Naive B cell (primary cell): Measurements from ENCODE around the gene AP2B1. TPM values are rescaled to one million over a fixed set of nuclear protein-coding genes. Genes with fewer than 3 reads are reported as not detected.

Experiments
- ATAC-seq, 2 donors: fragments of 150-1000 bp; cut with Tn5 transposase; 2 replicates each; pipeline ENCODE4 v1.10.0; 2021; ENCODE audit warnings: low read depth in 2 of 2, mild to moderate bottlenecking in 2 of 2, moderate library complexity in 2 of 2
- DNase-seq: peaks from one replicate; pipeline ENCODE4 v3.0.0; 2022
- H3K27ac Mint-ChIP-seq, 6 donors: one replicate each; pipeline ENCODE4 v1.8.0; 2020 to 2022; ENCODE audit warnings: mild to moderate bottlenecking in 6 of 6, mixed read lengths in 6 of 6, moderate library complexity in 5 of 6, inconsistent platforms in 2 of 6
- H3K27me3 Mint-ChIP-seq, 3 donors: one replicate each; pipeline ENCODE4 v1.8.0; 2021 to 2022; ENCODE audit warnings: mixed read lengths in 3 of 3, mild to moderate bottlenecking in 1 of 3
- H3K36me3 Mint-ChIP-seq, 2 donors: one replicate each; pipeline ENCODE4 v1.8.0; 2020 to 2022; ENCODE audit warnings: mixed read lengths in 2 of 2, inconsistent platforms in 1 of 2, mild to moderate bottlenecking in 1 of 2
- H3K4me1 Mint-ChIP-seq, 3 donors: one replicate each; pipeline ENCODE4 v1.8.0; 2020 to 2022; ENCODE audit warnings: mixed read lengths in 3 of 3, inconsistent platforms in 1 of 3, mild to moderate bottlenecking in 1 of 3, moderate library complexity in 1 of 3
- H3K4me3 Mint-ChIP-seq, 8 donors: one replicate each; pipeline ENCODE4 v1.8.0; 2020 to 2022; ENCODE audit warnings: mild to moderate bottlenecking in 8 of 8, mixed read lengths in 8 of 8, moderate library complexity in 8 of 8, inconsistent platforms in 2 of 8
- H3K9me3 Mint-ChIP-seq, 7 donors: one replicate each; pipeline ENCODE4 v1.8.0; 2020 to 2022; ENCODE audit warnings: mixed read lengths in 7 of 7, mild to moderate bottlenecking in 5 of 7, inconsistent platforms in 2 of 7, moderate library complexity in 1 of 7
- polyA plus RNA-seq, 6 donors: library from polyadenylated mRNA; unstranded; fragments of 300-500 nt; fragmentation: Illumina TruSeq; gene quantifications; one replicate each; pipeline ENCODE4 v1.2.3, GENCODE V29; 2021; ENCODE audit warnings: low read depth in 6 of 6

The AP2B1 gene
- polyA plus RNA-seq, 6 donors from 2014 or later = 34.1 to 52.1 (median 40.8) TPM

DNA sequence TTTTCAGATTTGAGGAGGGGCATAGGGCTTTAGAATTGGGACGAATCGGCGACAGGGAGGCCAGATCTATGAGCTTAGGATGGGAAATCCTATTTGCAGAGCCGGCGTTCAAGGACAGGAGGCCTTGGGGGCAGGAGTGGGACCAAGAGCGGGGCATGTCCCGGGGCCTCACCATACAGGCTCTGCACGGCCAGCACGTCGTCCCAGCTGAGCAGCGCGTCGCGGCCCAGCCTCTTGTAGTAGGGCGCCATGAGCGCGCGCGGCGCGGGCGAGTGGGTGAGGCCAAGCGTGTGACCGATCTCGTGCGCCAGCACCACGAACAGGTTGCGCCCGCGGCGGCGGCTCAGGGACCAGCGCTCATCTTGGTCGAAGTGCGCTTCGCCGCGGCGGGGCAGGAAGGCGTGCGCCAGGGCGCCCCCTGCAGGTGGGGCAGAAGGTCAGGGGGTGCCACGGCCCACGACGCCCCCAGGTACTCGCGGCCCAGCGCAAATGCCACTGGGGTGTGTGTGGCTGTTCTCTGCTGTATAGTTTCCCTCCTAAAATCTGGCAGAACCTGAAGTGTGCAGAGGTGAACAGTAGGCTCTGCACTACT is 182.9 kb downstream of the AP2B1 start:
- Mint-ChIP-seq H3K4me3 (peak overlapping the region in 1 of 8 donors; percentile 15), H3K36me3 (no peaks in the 10 kb centered on the region), H3K27me3 (peaks cover 12 to 35% (median 29%) of the 10 kb centered on the region in 3 donors), H3K4me1 (peaks cover 2 to 4% (median 3%) of the 10 kb centered on the region in 3 donors), H3K27ac (no peak overlapping the region), H3K9me3 (no peaks in the 10 kb centered on the region)
- ATAC-seq (no peak), DNase-seq (no peak)

DNA sequence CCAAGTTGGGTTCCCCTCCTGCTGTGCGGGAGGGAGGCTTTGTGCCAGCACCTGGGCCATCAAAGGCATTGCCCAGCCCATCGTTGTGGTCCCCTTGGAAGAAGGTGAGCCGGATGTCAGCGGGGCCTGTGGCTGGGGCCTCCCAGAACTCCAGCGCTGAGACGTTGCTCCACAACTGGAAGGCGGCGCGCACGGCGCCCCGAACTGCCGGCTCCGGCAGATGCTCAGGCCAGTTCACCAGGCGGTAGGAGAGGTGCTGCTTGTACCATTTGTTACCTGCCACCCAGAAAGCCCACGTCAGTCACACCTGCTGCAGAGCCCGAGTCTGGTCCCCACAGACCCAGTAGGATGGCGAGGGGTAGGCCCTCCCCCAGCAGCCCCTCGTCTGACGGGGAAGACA is 186.0 kb downstream of the AP2B1 start:
- Mint-ChIP-seq H3K4me3 (no peak overlapping the region), H3K9me3 (no peaks in the 10 kb centered on the region), H3K27me3 (peaks cover 12 to 33% (median 29%) of the 10 kb centered on the region in 3 donors)

DNA sequence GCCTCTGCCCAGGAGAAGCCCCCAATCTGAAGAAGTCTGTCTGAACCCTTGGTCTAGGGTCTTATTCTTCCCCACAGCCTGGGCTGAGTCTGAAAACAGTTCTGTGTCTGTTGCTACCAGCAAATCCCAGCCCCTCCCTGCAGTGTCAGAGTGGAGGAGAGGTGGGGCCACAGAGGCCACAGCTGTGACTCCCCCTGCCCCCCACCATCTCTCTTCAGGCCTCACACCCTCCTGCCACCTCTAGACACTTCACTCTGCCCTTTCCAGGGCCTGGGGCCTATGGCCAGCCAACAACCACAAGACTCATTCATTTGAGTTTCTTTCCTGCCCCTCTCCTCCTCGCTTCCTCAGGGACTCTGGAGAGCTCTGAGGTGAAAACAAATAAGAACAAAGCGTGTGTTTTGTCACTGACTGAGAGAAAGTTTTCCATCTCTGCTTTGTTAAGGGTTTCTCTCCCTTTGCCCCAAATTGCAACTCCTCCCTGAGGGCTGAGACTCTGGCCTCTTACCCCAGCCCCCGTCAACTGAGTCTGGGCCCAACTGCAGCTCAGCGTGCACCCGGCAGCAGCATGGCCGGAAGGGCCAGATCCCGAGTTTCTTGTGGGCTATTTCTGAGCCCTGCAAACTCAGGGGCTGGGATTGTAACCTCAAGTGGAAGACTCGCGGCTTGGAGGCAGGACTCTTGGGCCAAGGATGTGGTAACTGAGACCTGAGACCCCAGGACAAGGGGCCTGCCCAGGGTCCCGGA is 186.7 kb downstream of the AP2B1 start:
- peak overlapping the region in 2 of 6 donors; percentile 38 to 52 for H3K27ac Mint-ChIP-seq
- no peaks in the 10 kb centered on the region for H3K9me3 Mint-ChIP-seq
- H3K4me1 Mint-ChIP-seq = no peaks in the 10 kb centered on the region
- DNase-seq = no peak
- no peak overlapping the region for H3K4me3 Mint-ChIP-seq
- no peak for ATAC-seq
- no peaks in the 10 kb centered on the region for H3K36me3 Mint-ChIP-seq
- peaks cover 12 to 28% (median 25%) of the 10 kb centered on the region in 3 donors for H3K27me3 Mint-ChIP-seq

More for the DNA sequence above, 186.0 kb downstream of the AP2B1 start:
- DNase-seq = no peak
- ATAC-seq = no peak
- H3K27ac Mint-ChIP-seq = no peak overlapping the region
- H3K4me1 Mint-ChIP-seq = no peaks in the 10 kb centered on the region
- H3K36me3 Mint-ChIP-seq = no peaks in the 10 kb centered on the region

GRCh38 chr17:35774499-35774898 is 187.4 kb downstream of the AP2B1 start:
- peaks cover 14 to 28% (median 20%) of the 10 kb centered on the region in 3 donors for H3K27me3 Mint-ChIP-seq
- no peaks in the 10 kb centered on the region for H3K36me3 Mint-ChIP-seq
- H3K4me3 Mint-ChIP-seq = no peak overlapping the region
- H3K27ac Mint-ChIP-seq = no peak overlapping the region
- no peak for DNase-seq
- no peak for ATAC-seq
- H3K4me1 Mint-ChIP-seq = no peaks in the 10 kb centered on the region
- H3K9me3 Mint-ChIP-seq = no peaks in the 10 kb centered on the region

- H3K27me3 Mint-ChIP-seq = peaks cover 17 to 28% (median 19%) of the 10 kb centered on the region in 3 donors
- H3K4me1 Mint-ChIP-seq = no peaks in the 10 kb centered on the region
- no peak overlapping the region for H3K4me3 Mint-ChIP-seq
- H3K27ac Mint-ChIP-seq = no peak overlapping the region
- DNase-seq (no peak), ATAC-seq (no peak)
- H3K9me3 Mint-ChIP-seq = no peaks in the 10 kb centered on the region
- no peaks in the 10 kb centered on the region for H3K36me3 Mint-ChIP-seq
Measured at GRCh38 chr17:35775039-35775438, 187.9 kb downstream of the AP2B1 start.

GRCh38 chr17:35775583-35775982 is 188.5 kb downstream of the AP2B1 start:
- no peak for ATAC-seq
- Mint-ChIP-seq H3K36me3 (no peaks in the 10 kb centered on the region), H3K9me3 (no peaks in the 10 kb centered on the region), H3K27me3 (peaks cover 13 to 28% (median 20%) of the 10 kb centered on the region in 3 donors), H3K27ac (no peak overlapping the region), H3K4me3 (no peak overlapping the region), H3K4me1 (no peaks in the 10 kb centered on the region)
- DNase-seq = no peak

Other genes with a start within 250 kb of the AP2B1 start
- 10 to 100 TPM in 1 of 6 donors, 1 to 10 TPM in 5; 5.8 to 11.0 (median 6.9) TPM for gene SLFN11, start 213.7 kb upstream of the AP2B1 start, polyA plus RNA-seq
- gene SLFN12, start 154.8 kb upstream of the AP2B1 start, polyA plus RNA-seq = 1 to 10 TPM in 5 of 6 donors, not detected in 1; 1.6 to 4.9 (median 2.4) TPM
- gene SLFN13, start 138.6 kb upstream of the AP2B1 start, polyA plus RNA-seq = 1 to 10 TPM in 5 of 6 donors, under 1 TPM in 1; 0.54 to 5.6 (median 4.1) TPM
- under 1 TPM in 4 of 6 donors, not detected in 2; 0.09 to 0.23 (median 0.18) TPM for gene SLFN12L, start 49.6 kb upstream of the AP2B1 start, polyA plus RNA-seq
- under 1 TPM in 2 of 6 donors, not detected in 4; 0.09 to 0.36 TPM for gene SLFN14, start 26.5 kb upstream of the AP2B1 start, polyA plus RNA-seq
- 1 to 10 TPM; 1.6 to 2.6 (median 2.4) TPM for gene PEX12, start 8.8 kb upstream of the AP2B1 start, polyA plus RNA-seq
- gene RASL10B, start 144.3 kb downstream of the AP2B1 start, polyA plus RNA-seq = not detected
- not detected for gene GAS2L2, start 165.9 kb downstream of the AP2B1 start, polyA plus RNA-seq
- not detected for gene C17orf50, start 173.6 kb downstream of the AP2B1 start, polyA plus RNA-seq
- under 1 TPM in 1 of 6 donors, not detected in 5; 0.21 TPM for gene MMP28, start 208.3 kb downstream of the AP2B1 start, polyA plus RNA-seq
- gene TAF15, start 222.2 kb downstream of the AP2B1 start, polyA plus RNA-seq = 10 to 100 TPM; 16.6 to 44.4 (median 21.7) TPM